K562 treated with DMSO at 1 percent for 24 hours (cell line): Measurements from ENCODE around the gene SMARCAD1. TPM values are rescaled to one million over a fixed set of nuclear protein-coding genes. Genes with fewer than 3 reads are reported as not detected.

Source experiments
- total RNA-seq: library from RNA; unstranded; fragments of 300-600 nt; gene quantifications from 2 replicates; pipeline ENCODE4 v1.2.3, GENCODE V29; 2022; ENCODE audit warnings: low read depth; ENCODE audit not compliant: insufficient read depth

SMARCAD1 gene
- total RNA-seq: 6.8 and 8.8 TPM in 2 replicates

GRCh38 chr4:94207469-94208224 lies at the start of gene SMARCAD1:
Gene SMARCAD1, plus strand, starts transcription at chr4:94207865. Its CDS starts 530 bp downstream, at chr4:94208395.

Other genes with a start within 250 kb of the SMARCAD1 start
- not detected in 2 replicates for gene HPGDS, start 135.0 kb downstream of the SMARCAD1 start, total RNA-seq
- gene PDLIM5, start 244.1 kb downstream of the SMARCAD1 start, total RNA-seq: 35.7 and 48.7 TPM in 2 replicates